Stimulated activated memory B cell treated with anti-CD40 and anti-IgM and Interleukin-4, amounts not matched to agents 10 μg/mL and 1 μg/mL and 100 μg/mL, for 72 hours (primary cell): ENCODE results near the gene NUP210L.
"Not testable (repeated sequence)": the region's sequence is repeated elsewhere in the genome, so short reads cannot be mapped to it uniquely, and the experiment has no call there.

Source experiments
- ATAC-seq: fragments of 150-1000 bp; cut with Tn5 transposase; 2 replicates; pipeline ENCODE4 v1.10.0; 2021
- H3K27ac Mint-ChIP-seq: one replicate; pipeline ENCODE4 v1.8.0; 2022; ENCODE audit warnings: mild to moderate bottlenecking, mixed read lengths
- H3K27me3 Mint-ChIP-seq: one replicate; pipeline ENCODE4 v1.8.0; 2022; ENCODE audit warnings: mixed read lengths
- H3K36me3 Mint-ChIP-seq: one replicate; pipeline ENCODE4 v1.8.0; 2022; ENCODE audit warnings: mixed read lengths
- H3K4me1 Mint-ChIP-seq: one replicate; pipeline ENCODE4 v1.8.0; 2022; ENCODE audit warnings: mixed read lengths
- H3K4me3 Mint-ChIP-seq: one replicate; pipeline ENCODE4 v1.8.0; 2022; ENCODE audit warnings: mild to moderate bottlenecking, moderate library complexity, mixed read lengths
- H3K9me3 Mint-ChIP-seq: one replicate; pipeline ENCODE4 v1.8.0; 2022; ENCODE audit warnings: mixed read lengths

Gene NUP210L

DNA sequence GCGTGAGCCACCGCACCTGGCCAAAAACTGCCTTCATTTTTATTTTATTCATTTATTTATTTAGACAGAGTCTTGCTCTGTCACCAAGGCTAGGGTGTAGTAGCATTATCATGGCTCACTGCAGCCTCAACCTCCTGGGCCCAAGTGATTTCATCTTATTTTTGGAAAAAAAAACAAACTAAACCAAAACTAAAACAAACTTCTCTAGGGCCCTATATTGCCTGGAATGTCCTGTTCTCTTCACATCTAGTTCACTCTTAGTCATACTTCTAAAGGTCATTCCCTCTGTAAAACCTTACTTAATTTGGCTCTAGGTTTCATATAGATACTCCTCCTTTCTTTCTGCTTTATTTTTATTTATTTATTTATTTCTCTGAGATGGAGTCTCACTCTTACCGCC, 148.7 kb downstream of the NUP210L start:
- H3K9me3 Mint-ChIP-seq: no peaks in the 10 kb centered on the region
- H3K4me3 Mint-ChIP-seq: no peak overlapping the region
- no peaks in the 10 kb centered on the region for H3K36me3 Mint-ChIP-seq
- no peaks in the 10 kb centered on the region for H3K27me3 Mint-ChIP-seq
- H3K27ac Mint-ChIP-seq: no peak overlapping the region
- ATAC-seq: no peak
- H3K4me1 Mint-ChIP-seq: no peaks in the 10 kb centered on the region

DNA sequence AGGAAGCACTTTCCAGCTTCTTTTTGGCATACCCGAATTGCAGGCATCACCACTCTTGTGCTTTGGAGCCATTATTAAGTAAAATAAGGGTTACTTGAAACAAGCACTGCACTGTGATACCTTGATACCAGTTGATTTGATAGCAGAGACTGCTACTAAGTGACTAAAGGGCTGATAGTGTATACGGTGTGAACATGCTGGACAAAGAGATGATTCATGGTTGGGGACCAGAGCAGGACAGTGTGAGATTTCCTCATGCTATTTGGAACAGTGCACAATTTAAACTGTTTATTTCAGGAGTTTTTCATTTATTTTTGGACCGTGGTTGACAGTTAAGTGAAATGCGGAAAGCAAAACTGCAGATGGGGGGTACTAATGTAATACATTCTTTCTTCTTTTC, 154.5 kb downstream of the NUP210L start:
- ATAC-seq: no peak
- Mint-ChIP-seq H3K4me1 (no peaks in the 10 kb centered on the region), H3K27ac (no peak overlapping the region), H3K27me3 (no peaks in the 10 kb centered on the region), H3K4me3 (no peak overlapping the region), H3K9me3 (no peaks in the 10 kb centered on the region), H3K36me3 (peaks cover 6% of the 10 kb centered on the region)

- peaks cover 31% of the 10 kb centered on the region for H3K36me3 Mint-ChIP-seq
- H3K27ac Mint-ChIP-seq, H3K9me3 Mint-ChIP-seq, H3K27me3 Mint-ChIP-seq, ATAC-seq, H3K4me3 Mint-ChIP-seq: not testable (repeated sequence)
- peaks cover 17% of the 10 kb centered on the region for H3K4me1 Mint-ChIP-seq
These were observed 158.0 kb downstream of the NUP210L start for GRCh38 chr1:153996882-153997281.

GRCh38 chr1:153995640-153996039, 159.2 kb downstream of the NUP210L start:
- H3K9me3 Mint-ChIP-seq: no peaks in the 10 kb centered on the region
- peaks cover 43% of the 10 kb centered on the region for H3K36me3 Mint-ChIP-seq
- H3K4me1 Mint-ChIP-seq: peaks cover 26% of the 10 kb centered on the region
- no peak for ATAC-seq
- H3K4me3 Mint-ChIP-seq: no peak overlapping the region
- H3K27ac Mint-ChIP-seq: no peak overlapping the region
- H3K27me3 Mint-ChIP-seq: no peaks in the 10 kb centered on the region

DNA sequence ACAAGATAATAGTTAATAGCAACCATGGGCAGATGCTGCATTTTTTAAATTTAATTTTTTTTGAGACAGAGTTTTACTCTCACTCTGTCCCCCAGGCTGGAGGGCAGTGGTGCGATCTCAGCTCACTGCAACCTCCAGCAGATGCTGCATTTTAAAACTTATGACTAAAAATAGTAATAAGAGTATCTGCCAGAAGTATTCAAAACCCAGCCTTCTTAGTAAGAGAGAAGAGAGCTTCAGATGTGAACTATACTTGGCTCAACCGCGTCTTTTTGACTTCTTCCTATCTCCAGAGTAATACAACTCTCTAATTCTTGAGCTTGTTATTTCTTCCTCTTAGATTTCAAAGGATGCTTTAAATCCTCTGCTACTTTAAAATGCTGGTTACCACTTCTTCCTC, 159.7 kb downstream of the NUP210L start:
- H3K9me3 Mint-ChIP-seq: no peaks in the 10 kb centered on the region
- no peaks in the 10 kb centered on the region for H3K27me3 Mint-ChIP-seq
- no peak overlapping the region for H3K4me3 Mint-ChIP-seq
- H3K36me3 Mint-ChIP-seq: peaks cover 46% of the 10 kb centered on the region
- no peak overlapping the region for H3K27ac Mint-ChIP-seq
- no peak for ATAC-seq
- H3K4me1 Mint-ChIP-seq: peaks cover 31% of the 10 kb centered on the region

DNA sequence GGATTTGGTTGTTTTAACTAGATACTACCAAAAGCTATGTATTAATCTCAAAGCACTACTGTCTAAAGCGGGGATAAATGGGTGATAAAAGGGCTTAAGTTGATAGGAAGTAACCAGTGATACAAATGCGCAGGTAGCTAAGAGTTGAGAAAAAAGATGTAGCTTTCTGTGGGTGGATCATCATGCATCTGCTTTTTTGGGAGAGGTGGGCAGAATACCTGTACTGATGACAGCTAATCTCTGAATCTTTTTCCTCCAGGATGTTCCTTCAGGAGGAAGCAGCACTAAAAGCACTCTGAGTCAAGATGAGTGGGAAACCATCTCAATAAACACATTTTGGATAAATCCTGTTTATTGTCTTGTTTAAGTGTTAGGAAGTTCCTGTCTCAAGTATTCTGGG, 163.1 kb downstream of the NUP210L start:
- Mint-ChIP-seq H3K4me3 (peak overlapping the region; percentile 98), H3K4me1 (peaks cover 43% of the 10 kb centered on the region), H3K9me3 (no peaks in the 10 kb centered on the region), H3K27me3 (no peaks in the 10 kb centered on the region), H3K27ac (peak overlapping the region; percentile 100), H3K36me3 (peaks cover 46% of the 10 kb centered on the region)
- no peak for ATAC-seq

GRCh38 chr1:153991151-153991630, 163.7 kb downstream of the NUP210L start:
- ATAC-seq: no peak
- Mint-ChIP-seq H3K4me1 (peaks cover 49% of the 10 kb centered on the region), H3K36me3 (peaks cover 46% of the 10 kb centered on the region)

DNA sequence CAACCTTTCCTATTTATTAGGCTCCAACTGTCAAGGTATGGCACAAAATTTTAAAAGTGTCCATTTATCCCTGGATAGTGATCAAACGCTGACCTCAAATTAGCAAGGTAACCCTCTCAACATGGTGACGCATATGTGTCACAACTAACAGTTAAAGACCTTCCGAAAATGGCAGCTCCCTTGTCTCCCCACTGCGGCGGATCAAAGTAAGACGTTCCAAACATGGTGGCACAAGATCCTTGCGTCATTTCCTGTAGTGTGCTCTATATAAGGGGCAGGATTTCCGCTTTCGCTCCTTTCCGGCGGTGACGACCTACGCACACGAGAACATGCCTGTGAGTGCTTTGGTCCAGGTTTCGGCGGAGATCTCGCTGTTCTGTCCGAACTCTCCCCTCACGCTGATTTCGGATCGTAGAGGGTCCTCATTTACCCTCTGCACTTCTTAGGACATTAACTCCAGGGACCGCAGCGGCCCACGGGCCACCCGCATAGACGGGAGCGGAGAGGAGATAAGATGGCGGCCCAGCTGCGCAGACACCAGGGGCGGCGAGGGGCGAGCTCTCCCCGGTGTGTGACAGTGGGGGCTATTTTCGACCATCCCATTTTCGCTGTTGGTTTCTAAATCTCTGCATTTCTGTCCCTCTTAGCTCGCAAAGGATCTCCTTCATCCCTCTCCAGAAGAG, 164.3 kb downstream of the NUP210L start, which contains the start of gene RPS27:
TSS of gene RPS27 (plus strand) at position 295 of the 683 bp plus-strand sequence. CDS start at position 330, 35 bp downstream.
- peaks cover 55% of the 10 kb centered on the region for H3K4me1 Mint-ChIP-seq
- ATAC-seq: peak; percentile 96
- H3K4me3 Mint-ChIP-seq: peak within 1 kb of the TSS; percentile 98
- no peaks in the 10 kb centered on the region for H3K27me3 Mint-ChIP-seq
- peak within 1 kb of the TSS; percentile 100 for H3K27ac Mint-ChIP-seq
- peaks cover 42% of the 10 kb centered on the region for H3K36me3 Mint-ChIP-seq
- no peaks in the 10 kb centered on the region for H3K9me3 Mint-ChIP-seq

More at GRCh38 chr1:153991151-153991630, 163.7 kb downstream of the NUP210L start:
- peak overlapping the region; percentile 98 for H3K4me3 Mint-ChIP-seq
- no peaks in the 10 kb centered on the region for H3K9me3 Mint-ChIP-seq
- no peaks in the 10 kb centered on the region for H3K27me3 Mint-ChIP-seq
- H3K27ac Mint-ChIP-seq: peak overlapping the region; percentile 100

- H3K4me3 Mint-ChIP-seq: no peak overlapping the region
- peaks cover 61% of the 10 kb centered on the region for H3K4me1 Mint-ChIP-seq
These were observed 167.3 kb downstream of the NUP210L start for GRCh38 chr1:153987621-153988020.

GRCh38 chr1:153985941-153986761, 168.7 kb downstream of the NUP210L start, which contains the start of gene RAB13:
Gene RAB13 (minus strand): TSS chr1:153986339. CDS start chr1:153986236, 103 bp downstream.
- Mint-ChIP-seq H3K9me3 (no peaks in the 10 kb centered on the region), H3K27ac (peak within 1 kb of the TSS; percentile 72), H3K36me3 (peaks cover 8% of the 10 kb centered on the region), H3K27me3 (no peaks in the 10 kb centered on the region), H3K4me3 (peak within 1 kb of the TSS; percentile 78), H3K4me1 (peaks cover 52% of the 10 kb centered on the region)
- peak; percentile 18 for ATAC-seq

More at GRCh38 chr1:153987621-153988020, 167.3 kb downstream of the NUP210L start:
- Mint-ChIP-seq H3K27ac (peak overlapping the region; percentile 72), H3K27me3 (no peaks in the 10 kb centered on the region), H3K9me3 (no peaks in the 10 kb centered on the region), H3K36me3 (peaks cover 23% of the 10 kb centered on the region)
- no peak for ATAC-seq

GRCh38 chr1:153985341-153985912, 169.4 kb downstream of the NUP210L start:
- Mint-ChIP-seq H3K4me1 (peaks cover 49% of the 10 kb centered on the region), H3K9me3 (no peaks in the 10 kb centered on the region), H3K27me3 (no peaks in the 10 kb centered on the region), H3K27ac (peak overlapping the region; percentile 72), H3K36me3 (peaks cover 1% of the 10 kb centered on the region), H3K4me3 (peak overlapping the region; percentile 76)
- no peak for ATAC-seq

GRCh38 chr1:153984123-153984894, 170.6 kb downstream of the NUP210L start:
- no peak overlapping the region for H3K4me3 Mint-ChIP-seq
- ATAC-seq: no peak
- no peaks in the 10 kb centered on the region for H3K9me3 Mint-ChIP-seq
- H3K4me1 Mint-ChIP-seq: peaks cover 40% of the 10 kb centered on the region
- peak overlapping the region; percentile 10 for H3K27ac Mint-ChIP-seq
- no peaks in the 10 kb centered on the region for H3K27me3 Mint-ChIP-seq
- H3K36me3 Mint-ChIP-seq: no peaks in the 10 kb centered on the region

DNA sequence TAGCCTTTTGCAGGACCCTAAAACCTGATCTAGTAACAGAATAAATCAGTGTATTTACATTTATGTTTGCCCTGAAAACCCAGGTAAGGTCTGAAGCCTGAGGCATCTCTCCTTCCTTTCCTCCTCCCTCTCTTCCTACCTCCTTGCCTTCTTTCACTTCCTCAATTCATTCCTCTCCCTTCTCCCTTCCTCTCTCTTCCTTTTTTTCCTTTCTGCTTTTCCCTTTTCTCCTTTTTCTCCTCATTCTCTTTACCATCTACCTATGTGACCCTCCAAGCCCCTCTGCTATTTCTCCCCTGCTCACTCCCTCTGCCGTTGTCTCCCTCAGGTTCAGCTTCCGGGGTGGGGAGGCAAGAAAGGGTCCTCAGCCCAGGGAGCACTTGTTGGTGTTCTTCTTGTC, 173.1 kb downstream of the NUP210L start:
- H3K4me3 Mint-ChIP-seq: not testable (repeated sequence)

GRCh38 chr1:153979091-153979490, 175.8 kb downstream of the NUP210L start:
- Mint-ChIP-seq H3K27ac (peak overlapping the region; percentile 94), H3K4me3 (peak overlapping the region; percentile 56), H3K36me3 (peaks cover 31% of the 10 kb centered on the region), H3K4me1 (peaks cover 39% of the 10 kb centered on the region)
- H3K27me3 Mint-ChIP-seq, H3K9me3 Mint-ChIP-seq, ATAC-seq: not testable (repeated sequence)

More for the DNA sequence above, 173.1 kb downstream of the NUP210L start:
- H3K4me1 Mint-ChIP-seq: peaks cover 49% of the 10 kb centered on the region
- ATAC-seq, H3K27ac Mint-ChIP-seq, H3K27me3 Mint-ChIP-seq, H3K36me3 Mint-ChIP-seq, H3K9me3 Mint-ChIP-seq: not testable (repeated sequence)
